CD4-positive, alpha-beta T cell (primary cell): ENCODE data around the gene XCR1. TPM values are rescaled to one million over a fixed set of nuclear protein-coding genes. Genes with fewer than 3 reads are reported as not detected.

Source experiments
- ATAC-seq: fragments of 200-7000 bp; cut with Tn5 transposase; one replicate; pipeline ENCODE4 v1.10.0; 2022; ENCODE audit warnings: mild to moderate bottlenecking; ENCODE audit not compliant: poor library complexity
- CTCF ChIA-PET: fragments of 350-600 bp; sonication (Branson Sonifier 250); formaldehyde crosslinking; loops from one replicate; lab custom pipeline; 2021; ENCODE audit warnings: antibody characterized with exemption, inconsistent platforms; lab: Charles Lee
- POLR2A ChIA-PET: fragments of 350-600 bp; sonication (Branson Sonifier 250); formaldehyde crosslinking; loops from one replicate; lab custom pipeline; 2021; ENCODE audit warnings: antibody characterized with exemption, inconsistent platforms; lab: Charles Lee
- DNase-seq, 14 experiments: peaks; one replicate each; pipeline ENCODE4 v3.0.0-alpha.2; 2013 to 2020; ENCODE audit warnings: mixed read lengths in 2 of 14
- H3K27ac ChIP-seq, 2 donors: one replicate each; pipeline versions ENCODE4 v1.5.1 to v1.7.0; 2013; ENCODE audit warnings: low read length in 2 of 2, low read depth in 1 of 2, mild to moderate bottlenecking in 1 of 2
- H3K27me3 ChIP-seq, 2 experiments: 1 replicate in 1 of 2; 2 replicates in 1 of 2; pipeline versions ENCODE4 v1.6.1 to v1.7.0; 2013; ENCODE audit warnings: low read length in 2 of 2, control low read depth in 1 of 2, mild to moderate bottlenecking in 1 of 2, moderate library complexity in 1 of 2; ENCODE audit not compliant: insufficient read depth in 2 of 2, control insufficient read depth in 1 of 2
- H3K36me3 ChIP-seq: one replicate; pipeline ENCODE4 v1.6.1; 2013; ENCODE audit warnings: low read length, control low read depth; ENCODE audit not compliant: insufficient read depth
- H3K4me1 ChIP-seq: one replicate; pipeline ENCODE4 v1.6.1; 2013; ENCODE audit warnings: low read length, control low read depth; ENCODE audit not compliant: insufficient read depth
- H3K4me3 ChIP-seq: one replicate; pipeline ENCODE4 v1.5.1; 2013; ENCODE audit warnings: mild to moderate bottlenecking, low read length, moderate library complexity
- H3K9me3 ChIP-seq, 2 experiments: 1 replicate in 1 of 2; 2 replicates in 1 of 2; pipeline versions ENCODE4 v1.6.1 to v1.7.0; 2013; ENCODE audit warnings: low read length in 2 of 2, mild to moderate bottlenecking in 2 of 2, control low read depth in 1 of 2, moderate library complexity in 1 of 2; ENCODE audit not compliant: control insufficient read depth in 1 of 2, insufficient read depth in 1 of 2
- H3K27ac Mint-ChIP-seq: one replicate; pipeline ENCODE4 v1.8.0; 2020; ENCODE audit warnings: mixed read lengths
- H3K27me3 Mint-ChIP-seq: one replicate; pipeline ENCODE4 v1.8.0; 2021; ENCODE audit warnings: mixed read lengths
- H3K36me3 Mint-ChIP-seq: one replicate; pipeline ENCODE4 v1.8.0; 2021; ENCODE audit warnings: low read depth, mixed read lengths
- H3K4me1 Mint-ChIP-seq: one replicate; pipeline ENCODE4 v1.8.0; 2021; ENCODE audit warnings: low read depth, mixed read lengths
- H3K4me3 Mint-ChIP-seq: one replicate; pipeline ENCODE4 v1.8.0; 2020; ENCODE audit warnings: mild to moderate bottlenecking, mixed read lengths
- H3K9me3 Mint-ChIP-seq: one replicate; pipeline ENCODE4 v1.8.0; 2020; ENCODE audit warnings: mixed read lengths
- CTCF ChIP-seq: fragments of 200-600 bp; IDR thresholded peaks from one replicate; pipeline ENCODE4 v1.8.0; 2022; ENCODE audit warnings: antibody characterized with exemption, mild to moderate bottlenecking
- intact Hi-C, 2 experiments: fragments of 100-400 bp; cut with DNase I in 1 of 2; cut with micrococcal nuclease in 1 of 2; formaldehyde crosslinking; loops; one replicate each; pipeline versions ENCODE4 v1.15.1 to v1.9.0; 2023 to 2025; cut with DNase I, micrococcal nuclease
- total RNA-seq, 174 experiments: library from RNA in 2 of 174; stranded (reverse) in 2 of 174; gene quantifications; one replicate each; pipeline ENCODE4 v1.2.3 and lab custom pipeline; 2021 to 2026

Gene XCR1
- total RNA-seq, 2 experiments from 2014 or later, result 0.14 to 0.20 TPM

- Mint-ChIP-seq H3K27ac (no peak overlapping the region), H3K4me1 (no peaks in the 10 kb centered on the region), H3K27me3 (no peaks in the 10 kb centered on the region), H3K9me3 (peaks cover 2% of the 10 kb centered on the region), H3K36me3 (no peaks in the 10 kb centered on the region), H3K4me3 (no peak overlapping the region)
- DNase-seq (no peak), ATAC-seq (no peak)
- no peaks in the 10 kb centered on the region for H3K36me3 ChIP-seq
- H3K4me3 ChIP-seq, result no peak overlapping the region
- intact Hi-C loops, result no loop called here
- ChIA-PET POLR2A (interaction anchor here (2.1 kb wide), 1 partner anchor 34 kb away, joined by 9 read pairs; no protein-coding TSS in a partner anchor), CTCF (interaction anchor here (1.1 kb wide), 1 partner anchor 48 kb away, joined by 3 read pairs; no protein-coding TSS in a partner anchor)
- no peaks in the 10 kb centered on the region for H3K4me1 ChIP-seq
- H3K27ac ChIP-seq, result no peak overlapping the region
- no peaks in the 10 kb centered on the region for H3K27me3 ChIP-seq
- H3K9me3 ChIP-seq, result peaks cover 8 to 22% of the 10 kb centered on the region in 2 experiments
- TF ChIP-seq CTCF, result no peak
Observed at GRCh38 chr3:46030626-46031025, 3.3 kb upstream of the XCR1 start.

GRCh38 chr3:46029953-46030543, 2.8 kb upstream of the XCR1 start:
- intact Hi-C loops, result no loop called here
- H3K9me3 ChIP-seq, result peaks cover 8 to 22% of the 10 kb centered on the region in 2 experiments
- no peaks in the 10 kb centered on the region for H3K36me3 ChIP-seq
- H3K27ac ChIP-seq, result no peak overlapping the region
- H3K4me3 Mint-ChIP-seq, result no peak overlapping the region
- H3K9me3 Mint-ChIP-seq, result peaks cover 2% of the 10 kb centered on the region
- no peak overlapping the region for H3K27ac Mint-ChIP-seq
- H3K4me1 ChIP-seq, result no peaks in the 10 kb centered on the region
- H3K27me3 Mint-ChIP-seq, result no peaks in the 10 kb centered on the region
- no peak for TF ChIP-seq CTCF
- DNase-seq (no peak), ATAC-seq (no peak)
- ChIA-PET POLR2A (no interaction called here), CTCF (no interaction called here)
- H3K36me3 Mint-ChIP-seq, result no peaks in the 10 kb centered on the region
- no peaks in the 10 kb centered on the region for H3K4me1 Mint-ChIP-seq
- no peak overlapping the region for H3K4me3 ChIP-seq
- no peaks in the 10 kb centered on the region for H3K27me3 ChIP-seq

- no peak overlapping the region for H3K27ac ChIP-seq
- H3K4me1 ChIP-seq, result no peaks in the 10 kb centered on the region
- Mint-ChIP-seq H3K36me3 (no peaks in the 10 kb centered on the region), H3K27me3 (no peaks in the 10 kb centered on the region), H3K4me1 (no peaks in the 10 kb centered on the region), H3K4me3 (no peak overlapping the region), H3K27ac (no peak overlapping the region), H3K9me3 (peaks cover 2% of the 10 kb centered on the region)
- no peaks in the 10 kb centered on the region for H3K36me3 ChIP-seq
- ChIA-PET POLR2A (no interaction called here), CTCF (interaction anchor here (1.3 to 1.7 kb wide), 2 partner anchors 51 to 85 kb away, joined by 3 to 5 read pairs; partner anchors contain the start of gene CXCR6)
- TF ChIP-seq CTCF, result no peak
- ATAC-seq (no peak), DNase-seq (no peak)
- H3K27me3 ChIP-seq, result no peaks in the 10 kb centered on the region
- H3K9me3 ChIP-seq, result peaks cover 8 to 22% of the 10 kb centered on the region in 2 experiments
- no peak overlapping the region for H3K4me3 ChIP-seq
- intact Hi-C loops, result no loop called here
Observed at GRCh38 chr3:46027736-46028397, 584 bp upstream of the XCR1 start.
